Bronchial epithelial cell (primary cell): ENCODE measurements around the gene TMEM250. TPM values are rescaled to one million over a fixed set of nuclear protein-coding genes. Genes with fewer than 3 reads are reported as not detected.

Source experiments
- DNase-seq: peaks from one replicate; pipeline ENCODE4 v3.0.0-alpha.2; 2010; ENCODE audit warnings: low read depth
- FAIRE-seq: peaks from 2 replicates; lab custom pipeline; 2011; peaks lifted over from hg19 to GRCh38; lab: Jason Lieb, UNC
- H3K27me3 ChIP-seq: 2 replicates; pipeline ENCODE4 v1.5.1; 2011; ENCODE audit warnings: low read length; ENCODE audit not compliant: control insufficient read depth, insufficient read depth
- H3K36me3 ChIP-seq: 2 replicates; pipeline ENCODE4 v1.5.1; 2011; ENCODE audit warnings: low read length; ENCODE audit not compliant: control insufficient read depth, insufficient read depth
- H3K4me3 ChIP-seq: 2 replicates; pipeline ENCODE4 v1.5.1; 2011; ENCODE audit warnings: mild to moderate bottlenecking, low read depth, low read length, control low read depth
- total RNA-seq: library from RNA; depleted of rRNA; stranded (reverse); fragments of >200 nt; gene quantifications from 2 replicates; pipeline ENCODE4 v1.2.1, GENCODE V29; 2014
- TF ChIP-seq, protein P1 (sequence below): IDR thresholded peaks from 2 replicates; pipeline ENCODE4 v1.5.1; 2011; ENCODE audit warnings: mild to moderate bottlenecking, moderate library complexity, low read length, control low read depth, inconsistent platforms; ENCODE audit not compliant: insufficient read depth, severe bottlenecking

TMEM250 gene
- total RNA-seq, 1 donor from 2014 or later, result 67.9 TPM

GRCh38 chr9:136114610-136115009 lies 4.1 kb downstream of the TMEM250 start:
- TF ChIP-seq, protein P1, sequence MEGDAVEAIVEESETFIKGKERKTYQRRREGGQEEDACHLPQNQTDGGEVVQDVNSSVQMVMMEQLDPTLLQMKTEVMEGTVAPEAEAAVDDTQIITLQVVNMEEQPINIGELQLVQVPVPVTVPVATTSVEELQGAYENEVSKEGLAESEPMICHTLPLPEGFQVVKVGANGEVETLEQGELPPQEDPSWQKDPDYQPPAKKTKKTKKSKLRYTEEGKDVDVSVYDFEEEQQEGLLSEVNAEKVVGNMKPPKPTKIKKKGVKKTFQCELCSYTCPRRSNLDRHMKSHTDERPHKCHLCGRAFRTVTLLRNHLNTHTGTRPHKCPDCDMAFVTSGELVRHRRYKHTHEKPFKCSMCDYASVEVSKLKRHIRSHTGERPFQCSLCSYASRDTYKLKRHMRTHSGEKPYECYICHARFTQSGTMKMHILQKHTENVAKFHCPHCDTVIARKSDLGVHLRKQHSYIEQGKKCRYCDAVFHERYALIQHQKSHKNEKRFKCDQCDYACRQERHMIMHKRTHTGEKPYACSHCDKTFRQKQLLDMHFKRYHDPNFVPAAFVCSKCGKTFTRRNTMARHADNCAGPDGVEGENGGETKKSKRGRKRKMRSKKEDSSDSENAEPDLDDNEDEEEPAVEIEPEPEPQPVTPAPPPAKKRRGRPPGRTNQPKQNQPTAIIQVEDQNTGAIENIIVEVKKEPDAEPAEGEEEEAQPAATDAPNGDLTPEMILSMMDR, result no peak
- DNase-seq (no peak), FAIRE-seq (no peak)
- Histone ChIP-seq H3K4me3 (no peak overlapping the region), H3K27me3 (no peaks in the 10 kb centered on the region), H3K36me3 (peaks cover 6% of the 10 kb centered on the region)

GRCh38 chr9:136112541-136112940 lies 6.1 kb downstream of the TMEM250 start:
- no peaks in the 10 kb centered on the region for H3K27me3 ChIP-seq
- FAIRE-seq (peak; percentile 73), DNase-seq (peak; percentile 24)
- TF ChIP-seq, protein P1, result no peak
- peaks cover 6% of the 10 kb centered on the region for H3K36me3 ChIP-seq
- no peak overlapping the region for H3K4me3 ChIP-seq

DNA sequence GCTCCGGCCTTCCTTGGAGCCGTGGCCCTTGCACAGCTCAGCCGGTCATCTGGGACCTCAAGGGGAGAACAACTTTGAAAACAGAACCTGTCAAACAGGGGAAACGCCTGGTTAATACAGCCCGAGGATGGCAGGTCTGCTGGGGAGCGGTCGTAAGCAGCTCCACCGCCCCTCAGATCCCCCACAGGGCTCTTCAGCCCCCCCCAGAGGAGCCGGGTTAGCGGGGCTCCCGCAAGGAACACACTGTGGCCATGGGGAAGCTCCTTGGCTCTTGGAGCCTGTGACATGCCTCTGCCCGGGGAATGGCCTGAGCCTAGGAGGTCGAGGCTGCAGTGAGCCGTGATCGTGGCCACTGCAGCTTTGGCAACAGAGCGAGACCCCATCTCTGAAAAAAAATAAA lies 6.8 kb downstream of the TMEM250 start:
- peaks cover 6% of the 10 kb centered on the region for H3K36me3 ChIP-seq
- H3K4me3 ChIP-seq, result no peak overlapping the region
- no peaks in the 10 kb centered on the region for H3K27me3 ChIP-seq
- DNase-seq (no peak), FAIRE-seq (no peak)
- TF ChIP-seq, protein P1, result no peak

- H3K4me3 ChIP-seq, result no peak overlapping the region
- peaks cover 3% of the 10 kb centered on the region for H3K36me3 ChIP-seq
- DNase-seq (no peak), FAIRE-seq (no peak)
- TF ChIP-seq, protein P1, result no peak
- no peaks in the 10 kb centered on the region for H3K27me3 ChIP-seq
These were observed 7.5 kb downstream of the TMEM250 start for GRCh38 chr9:136111190-136111589.

- DNase-seq (no peak), FAIRE-seq (no peak)
- H3K4me3 ChIP-seq, result no peak overlapping the region
- H3K27me3 ChIP-seq, result no peaks in the 10 kb centered on the region
- peaks cover 3% of the 10 kb centered on the region for H3K36me3 ChIP-seq
- TF ChIP-seq, protein P1, result peak; percentile 27
These were observed 8.3 kb downstream of the TMEM250 start for GRCh38 chr9:136110082-136111061.
